SK-N-SH (cell line): ENCODE results near the gene NOX3.

Source experiments
- CHD2 ChIP-seq: fragments of 150-350 bp; IDR thresholded peaks from 2 replicates; pipeline ENCODE4 v1.6.1; 2018; ENCODE audit warnings: low read length; ENCODE audit not compliant: partially characterized antibody
- CTCF ChIP-seq: fragments of 200-600 bp; sonication (generic); IDR thresholded peaks from 2 replicates; pipeline ENCODE4 v1.6.1; 2017; ENCODE audit warnings: antibody characterized with exemption, mild to moderate bottlenecking, moderate library complexity
- EP300 ChIP-seq, 2 experiments: IDR thresholded peaks; 2 replicates each; pipeline versions ENCODE4 v1.4.0 to v1.6.1; 2012; ENCODE audit warnings: borderline replicate concordance in 1 of 2, low read depth in 1 of 2, low read length in 1 of 2
- EZH2phosphoT487 ChIP-seq: fragments of 200-600 bp; sonication (generic); IDR thresholded peaks from 2 replicates; pipeline ENCODE4 v1.6.1; 2017; ENCODE audit warnings: low read depth, mixed run types, mild to moderate bottlenecking, antibody characterized with exemption, moderate library complexity, borderline replicate concordance
- FOXJ3 ChIP-seq: sonication (generic); formaldehyde crosslinking; IDR thresholded peaks from 2 replicates; pipeline ENCODE4 v1.5.1; 2020; ENCODE audit warnings: mild to moderate bottlenecking, missing genetic modification reagents
- JUND ChIP-seq: IDR thresholded peaks from 2 replicates; pipeline ENCODE4 v1.4.0; 2012
- POLR2AphosphoS5 ChIP-seq: IDR thresholded peaks from 2 replicates; pipeline ENCODE4 v1.6.1; 2012; ENCODE audit warnings: low read depth, low read length
- TEAD4 ChIP-seq: IDR thresholded peaks from 2 replicates; pipeline ENCODE4 v1.4.0; 2012; ENCODE audit warnings: mild to moderate bottlenecking, borderline replicate concordance; ENCODE audit not compliant: insufficient read depth
- USF1 ChIP-seq: IDR thresholded peaks from 2 replicates; pipeline ENCODE4 v1.4.0; 2012; ENCODE audit warnings: low read depth, borderline replicate concordance
- YY1 ChIP-seq: IDR thresholded peaks from 2 replicates; pipeline ENCODE4 v1.4.0; 2012; ENCODE audit warnings: low read depth, mild to moderate bottlenecking
- TF ChIP-seq, protein P1 (sequence below): IDR thresholded peaks from 2 replicates; pipeline ENCODE4 v1.6.1; 2012; ENCODE audit warnings: mild to moderate bottlenecking, low read depth, low read length, moderate library complexity

- TF ChIP-seq FOXJ3 (CRISPR knock-in tag) (no peak), CTCF (no peak), POLR2AphosphoS5 (no peak), JUND (no peak), USF1 (no peak), CHD2 (no peak), YY1 (no peak), EP300 (IDR thresholded peaks at IDR 0.05; ENCODE audit: borderline replicate concordance in 1 of 2, low read depth in 1 of 2, low read length in 1 of 2) (no peak), TEAD4 (no peak), EZH2phosphoT487 (no peak)
- TF ChIP-seq, protein P1, sequence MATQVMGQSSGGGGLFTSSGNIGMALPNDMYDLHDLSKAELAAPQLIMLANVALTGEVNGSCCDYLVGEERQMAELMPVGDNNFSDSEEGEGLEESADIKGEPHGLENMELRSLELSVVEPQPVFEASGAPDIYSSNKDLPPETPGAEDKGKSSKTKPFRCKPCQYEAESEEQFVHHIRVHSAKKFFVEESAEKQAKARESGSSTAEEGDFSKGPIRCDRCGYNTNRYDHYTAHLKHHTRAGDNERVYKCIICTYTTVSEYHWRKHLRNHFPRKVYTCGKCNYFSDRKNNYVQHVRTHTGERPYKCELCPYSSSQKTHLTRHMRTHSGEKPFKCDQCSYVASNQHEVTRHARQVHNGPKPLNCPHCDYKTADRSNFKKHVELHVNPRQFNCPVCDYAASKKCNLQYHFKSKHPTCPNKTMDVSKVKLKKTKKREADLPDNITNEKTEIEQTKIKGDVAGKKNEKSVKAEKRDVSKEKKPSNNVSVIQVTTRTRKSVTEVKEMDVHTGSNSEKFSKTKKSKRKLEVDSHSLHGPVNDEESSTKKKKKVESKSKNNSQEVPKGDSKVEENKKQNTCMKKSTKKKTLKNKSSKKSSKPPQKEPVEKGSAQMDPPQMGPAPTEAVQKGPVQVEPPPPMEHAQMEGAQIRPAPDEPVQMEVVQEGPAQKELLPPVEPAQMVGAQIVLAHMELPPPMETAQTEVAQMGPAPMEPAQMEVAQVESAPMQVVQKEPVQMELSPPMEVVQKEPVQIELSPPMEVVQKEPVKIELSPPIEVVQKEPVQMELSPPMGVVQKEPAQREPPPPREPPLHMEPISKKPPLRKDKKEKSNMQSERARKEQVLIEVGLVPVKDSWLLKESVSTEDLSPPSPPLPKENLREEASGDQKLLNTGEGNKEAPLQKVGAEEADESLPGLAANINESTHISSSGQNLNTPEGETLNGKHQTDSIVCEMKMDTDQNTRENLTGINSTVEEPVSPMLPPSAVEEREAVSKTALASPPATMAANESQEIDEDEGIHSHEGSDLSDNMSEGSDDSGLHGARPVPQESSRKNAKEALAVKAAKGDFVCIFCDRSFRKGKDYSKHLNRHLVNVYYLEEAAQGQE = no peak
Measured at GRCh38 chr6:155382338-155382685, 73.3 kb downstream of the NOX3 start.
